ENCODE results near the gene EIF2S1. TPM values are rescaled to one million over a fixed set of nuclear protein-coding genes. Genes with fewer than 3 reads are reported as not detected.

Gene EIF2S1
- polyA plus RNA-seq, 3 donors = 55.2 to 113 (median 73.6) TPM

DNA sequence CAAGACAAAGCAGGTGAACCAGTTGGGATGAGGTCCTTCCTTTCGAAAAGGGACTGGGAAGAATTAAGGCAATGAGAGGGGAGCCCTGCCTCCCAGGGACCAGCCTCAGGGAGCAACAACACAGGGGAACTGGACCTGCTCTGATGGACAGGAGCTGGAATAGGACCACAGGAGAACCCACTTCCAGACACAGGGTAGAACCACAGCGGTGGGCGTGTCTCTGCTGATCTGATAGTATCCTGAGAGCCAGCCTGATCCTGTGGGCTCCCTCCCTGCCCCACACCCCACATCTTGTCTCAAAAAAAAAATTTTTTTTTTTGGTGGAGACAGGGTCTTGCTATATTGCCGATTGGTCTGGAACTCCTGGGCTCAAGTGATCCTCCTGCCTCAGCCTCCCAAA is 65.5 kb downstream of the EIF2S1 start:
- 77 to 90% (median 89%) methylated on average over 4 of the region's 4 CpGs for WGBS, 3 donors
- H3K27ac ChIP-seq (ENCODE audit: low read depth, low read length) = no peak overlapping the region

GRCh38 chr14:67426161-67426560 is 66.0 kb downstream of the EIF2S1 start:
- H3K27ac ChIP-seq (ENCODE audit: low read depth, low read length) = no peak overlapping the region
- 83 to 91% (median 89%) methylated on average over 8 of the region's 8 CpGs for WGBS, 3 donors

- WGBS, 3 donors = 34 to 35% (median 35%) methylated on average over 28 to 30 of the region's 30 CpGs
- H3K27ac ChIP-seq (ENCODE audit: low read depth, low read length) = no peak overlapping the region
Observed at GRCh38 chr14:67426983-67427606, 67.0 kb downstream of the EIF2S1 start.

DNA sequence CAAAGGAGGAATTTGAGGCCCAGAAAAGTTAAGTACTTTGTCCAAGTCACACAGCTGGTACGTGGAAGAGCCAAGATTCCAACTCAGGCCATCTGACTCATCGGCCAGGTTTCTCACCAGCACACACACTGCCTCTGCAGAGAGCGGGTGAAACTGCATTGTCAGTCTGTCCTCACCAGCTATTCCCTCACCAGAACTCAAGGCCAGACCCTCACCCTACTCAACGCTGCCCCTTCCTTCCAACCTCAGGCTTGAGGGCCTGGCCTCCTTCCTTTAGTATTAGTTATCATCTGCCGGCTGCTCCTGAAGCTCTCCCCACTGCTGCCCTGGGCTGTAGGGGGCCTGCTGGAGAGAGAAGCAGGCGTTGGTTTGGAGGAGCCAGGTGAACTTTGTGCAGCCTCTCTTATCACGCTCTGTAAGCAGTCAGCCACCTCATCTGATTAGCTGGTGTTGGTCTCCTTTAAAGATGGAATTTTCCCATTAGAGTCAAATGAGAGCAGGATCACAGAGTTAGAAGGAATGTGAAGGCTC is 68.4 kb downstream of the EIF2S1 start:
- no peak overlapping the region for H3K27ac ChIP-seq (ENCODE audit: low read depth, low read length)
- WGBS, 3 donors = 43 to 87% (median 83%) methylated on average over 7 of the region's 7 CpGs

DNA sequence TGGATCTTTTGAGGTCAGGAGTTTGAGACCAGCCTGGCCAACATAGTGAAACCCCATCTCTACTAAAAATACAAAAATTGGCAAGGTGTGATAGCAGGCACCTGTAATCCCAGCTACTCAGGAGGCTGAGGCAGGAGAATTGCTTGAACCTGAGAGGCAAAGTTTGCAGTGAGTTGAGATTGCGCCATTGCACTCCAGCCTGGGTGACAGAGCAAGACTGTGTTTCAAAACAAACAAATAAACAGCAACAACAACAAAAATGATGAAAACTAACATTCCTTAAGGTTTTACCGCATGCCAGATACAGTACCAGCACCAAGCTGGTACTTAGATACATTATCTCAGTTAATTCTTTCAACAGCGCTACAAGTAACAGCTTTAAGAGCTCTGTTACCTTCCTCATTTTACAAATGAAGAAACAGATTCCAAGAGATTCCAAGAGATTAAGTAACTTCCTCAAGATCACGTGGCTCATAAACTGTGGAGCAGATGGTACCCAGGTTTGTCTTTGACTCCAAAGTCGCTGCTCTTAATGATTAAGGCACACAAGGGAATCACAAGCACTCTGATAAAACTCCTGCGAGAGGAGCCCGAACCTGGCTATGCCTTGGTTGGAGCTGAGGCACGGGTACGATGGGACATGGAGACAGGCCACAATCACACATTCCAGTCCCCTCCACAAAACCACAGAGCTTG is 69.5 kb downstream of the EIF2S1 start:
- WGBS, 3 donors = 75 to 87% (median 83%) methylated on average over 9 of the region's 9 CpGs
- H3K27ac ChIP-seq (ENCODE audit: low read depth, low read length) = no peak overlapping the region

GRCh38 chr14:67432050-67432564 is 72.0 kb downstream of the EIF2S1 start:
- H3K27ac ChIP-seq (ENCODE audit: low read depth, low read length) = no peak overlapping the region
- WGBS, 3 donors = 44 to 58% (median 52%) methylated on average over 7 of the region's 7 CpGs

- H3K27ac ChIP-seq (ENCODE audit: low read depth, low read length) = no peak overlapping the region
- WGBS, 3 donors = 86 to 92% (median 91%) methylated on average over 5 of the region's 5 CpGs
Observed at GRCh38 chr14:67435603-67436002, 75.5 kb downstream of the EIF2S1 start.

Other genes with a start within 250 kb of the EIF2S1 start
- under 1 TPM in 2 of 3 donors, not detected in 1; 0.04 to 0.05 TPM for gene GARIN2, start 170.9 kb upstream of the EIF2S1 start, polyA plus RNA-seq
- 1 to 10 TPM; 4.5 to 8.4 (median 6.7) TPM for gene PALS1, start 118.9 kb upstream of the EIF2S1 start, polyA plus RNA-seq
- gene ATP6V1D, start 524 bp upstream of the EIF2S1 start, polyA plus RNA-seq = 10 to 100 TPM; 27.5 to 64.4 (median 31.3) TPM
- gene PLEK2, start 51.8 kb downstream of the EIF2S1 start, polyA plus RNA-seq = 1 to 10 TPM in 2 of 3 donors, under 1 TPM in 1; 0.67 to 7.4 (median 1.8) TPM
- 1 to 10 TPM; 1.3 to 2.2 (median 1.5) TPM for gene TMEM229B, start 128.4 kb downstream of the EIF2S1 start, polyA plus RNA-seq
- gene PLEKHH1, start 173.0 kb downstream of the EIF2S1 start, polyA plus RNA-seq = 10 to 100 TPM in 1 of 3 donors, 1 to 10 TPM in 2; 2.2 to 12.5 (median 6.3) TPM
- gene PIGH, start 239.9 kb downstream of the EIF2S1 start, polyA plus RNA-seq = 10 to 100 TPM; 12.5 to 26.8 (median 18.0) TPM

All from adipose tissue (tissue), 3 donors.